Vagina (tissue), 2 donors: ENCODE data around the gene USP34. TPM values are rescaled to one million over a fixed set of nuclear protein-coding genes. Genes with fewer than 3 reads are reported as not detected.
"Not testable (repeated sequence)": the region's sequence is repeated elsewhere in the genome, so short reads cannot be mapped to it uniquely, and the experiment has no call there.

ENCODE experiments used
- DNase-seq, 2 donors: peaks; one replicate each; pipeline ENCODE4 v3.0.0-alpha.2; 2017; ENCODE audit errors: extremely low spot score in 2 of 2
- H3K27ac ChIP-seq: fragments of 200-600 bp; sonication (generic); one replicate; pipeline ENCODE4 v1.5.1; 2019
- H3K27me3 ChIP-seq: fragments of 200-600 bp; sonication (generic); one replicate; pipeline ENCODE4 v1.5.1; 2019
- H3K36me3 ChIP-seq, 2 donors: fragments of 200-600 bp; sonication (generic); one replicate each; pipeline ENCODE4 v1.5.1; 2017 to 2019
- H3K4me1 ChIP-seq: fragments of 200-600 bp; sonication (generic); one replicate; pipeline ENCODE4 v1.5.1; 2019
- H3K4me3 ChIP-seq, 2 donors: fragments of 200-600 bp; sonication (generic); 1 replicate in 1 of 2; 2 replicates in 1 of 2; pipeline ENCODE4 v1.5.1; 2016 to 2019
- H3K9me3 ChIP-seq: fragments of 200-600 bp; sonication (generic); one replicate; pipeline ENCODE4 v1.5.1; 2019
- POLR2A ChIP-seq, 2 donors: fragments of 450-650 bp; IDR thresholded peaks; one replicate each; pipeline ENCODE4 v1.6.1; 2017; ENCODE audit warnings: antibody characterized with exemption in 2 of 2, mild to moderate bottlenecking in 2 of 2, moderate library complexity in 2 of 2
- POLR2AphosphoS5 ChIP-seq, 2 donors: sonication (generic); formaldehyde crosslinking; IDR thresholded peaks; one replicate each; pipeline ENCODE4 v1.9.0; 2017; ENCODE audit warnings: antibody characterized with exemption in 2 of 2, mild to moderate bottlenecking in 2 of 2, low read depth in 1 of 2; ENCODE audit not compliant: insufficient read depth in 1 of 2
- intact Hi-C: fragments of 100-400 bp; cut with DNase I; formaldehyde crosslinking; loops from one replicate; pipeline ENCODE4 v1.15.1; 2023
- total RNA-seq: library from RNA; depleted of rRNA; stranded (reverse); fragments of >200 nt; gene quantifications from one replicate; pipeline ENCODE4 v1.2.3, GENCODE V29; 2016
- TF ChIP-seq, protein P1 (sequence below), 3 experiments: fragments of 450-650 bp in 2 of 3; fragments of 200-600 bp in 1 of 3; sonication (generic) in 1 of 3; IDR thresholded peaks; one replicate each; pipeline ENCODE4 v1.5.1; 2017 to 2019; ENCODE audit warnings: antibody characterized with exemption in 3 of 3, mild to moderate bottlenecking in 2 of 3, moderate library complexity in 2 of 3

Gene USP34
- total RNA-seq, 1 donor from 2014 or later, result 117 TPM

DNA sequence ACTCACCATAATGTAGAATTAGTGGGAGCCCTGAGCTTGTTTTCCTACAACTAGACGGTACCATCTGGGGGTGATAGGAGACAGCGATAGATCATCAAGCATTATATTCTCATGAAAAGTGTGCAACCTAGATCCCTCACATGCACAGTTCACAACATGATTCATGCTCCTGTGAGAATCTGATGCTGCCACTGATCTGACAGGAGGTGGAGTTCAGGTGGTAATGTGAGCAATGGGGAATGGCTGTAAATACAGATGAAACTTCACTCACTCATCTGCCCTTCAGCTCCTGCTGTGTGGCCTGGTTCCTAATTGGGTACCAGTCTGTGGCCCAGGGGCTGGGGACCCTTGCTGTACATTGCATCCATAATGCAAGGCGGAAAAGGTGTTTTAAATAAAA lies 60.7 kb downstream of the USP34 start:
- Histone ChIP-seq H3K9me3 (no peaks in the 10 kb centered on the region), H3K27me3 (no peaks in the 10 kb centered on the region), H3K27ac (no peak overlapping the region), H3K4me1 (peaks cover 4% of the 10 kb centered on the region), H3K4me3 (no peak overlapping the region), H3K36me3 (no peaks in the 10 kb centered on the region)
- intact Hi-C loops, result no loop called here
- DNase-seq, result no peak
- TF ChIP-seq, protein P1, sequence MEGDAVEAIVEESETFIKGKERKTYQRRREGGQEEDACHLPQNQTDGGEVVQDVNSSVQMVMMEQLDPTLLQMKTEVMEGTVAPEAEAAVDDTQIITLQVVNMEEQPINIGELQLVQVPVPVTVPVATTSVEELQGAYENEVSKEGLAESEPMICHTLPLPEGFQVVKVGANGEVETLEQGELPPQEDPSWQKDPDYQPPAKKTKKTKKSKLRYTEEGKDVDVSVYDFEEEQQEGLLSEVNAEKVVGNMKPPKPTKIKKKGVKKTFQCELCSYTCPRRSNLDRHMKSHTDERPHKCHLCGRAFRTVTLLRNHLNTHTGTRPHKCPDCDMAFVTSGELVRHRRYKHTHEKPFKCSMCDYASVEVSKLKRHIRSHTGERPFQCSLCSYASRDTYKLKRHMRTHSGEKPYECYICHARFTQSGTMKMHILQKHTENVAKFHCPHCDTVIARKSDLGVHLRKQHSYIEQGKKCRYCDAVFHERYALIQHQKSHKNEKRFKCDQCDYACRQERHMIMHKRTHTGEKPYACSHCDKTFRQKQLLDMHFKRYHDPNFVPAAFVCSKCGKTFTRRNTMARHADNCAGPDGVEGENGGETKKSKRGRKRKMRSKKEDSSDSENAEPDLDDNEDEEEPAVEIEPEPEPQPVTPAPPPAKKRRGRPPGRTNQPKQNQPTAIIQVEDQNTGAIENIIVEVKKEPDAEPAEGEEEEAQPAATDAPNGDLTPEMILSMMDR (IDR thresholded peaks at IDR 0.05), result no peak
- no peak for TF ChIP-seq POLR2A (IDR thresholded peaks at IDR 0.05)
- no peak for TF ChIP-seq POLR2AphosphoS5 (IDR thresholded peaks at IDR 0.05; ENCODE audit: insufficient read depth in 1 of 2, low read depth in 1 of 2)

DNA sequence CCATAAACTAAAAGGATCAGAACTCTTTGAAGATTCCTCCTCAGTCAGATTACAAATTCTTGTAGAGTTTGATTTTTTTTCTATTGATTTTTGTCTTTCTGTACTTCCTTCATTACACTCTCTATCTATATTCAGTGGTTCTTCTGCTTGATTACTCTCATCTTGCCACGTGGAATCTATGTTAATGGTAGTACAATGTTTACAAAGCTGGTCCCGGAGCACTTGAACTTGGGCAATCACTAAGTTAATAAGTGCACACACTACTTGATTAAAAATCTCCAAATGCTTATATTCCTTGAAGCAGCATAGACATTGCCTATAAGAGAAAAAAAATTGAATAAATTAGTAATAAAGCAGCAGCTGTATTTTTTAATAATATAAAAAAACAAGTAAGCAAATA lies 65.1 kb downstream of the USP34 start:
- Histone ChIP-seq H3K4me3 (no peak overlapping the region), H3K4me1 (no peaks in the 10 kb centered on the region), H3K9me3 (no peaks in the 10 kb centered on the region), H3K27me3 (no peaks in the 10 kb centered on the region), H3K27ac (no peak overlapping the region), H3K36me3 (peaks cover 0 to 3% of the 10 kb centered on the region in 2 donors)
- intact Hi-C loops, result no loop called here
- no peak for TF ChIP-seq POLR2AphosphoS5 (IDR thresholded peaks at IDR 0.05; ENCODE audit: insufficient read depth in 1 of 2, low read depth in 1 of 2)
- no peak for TF ChIP-seq POLR2A (IDR thresholded peaks at IDR 0.05)
- TF ChIP-seq, protein P1 (IDR thresholded peaks at IDR 0.05), result no peak
- no peak for DNase-seq

DNA sequence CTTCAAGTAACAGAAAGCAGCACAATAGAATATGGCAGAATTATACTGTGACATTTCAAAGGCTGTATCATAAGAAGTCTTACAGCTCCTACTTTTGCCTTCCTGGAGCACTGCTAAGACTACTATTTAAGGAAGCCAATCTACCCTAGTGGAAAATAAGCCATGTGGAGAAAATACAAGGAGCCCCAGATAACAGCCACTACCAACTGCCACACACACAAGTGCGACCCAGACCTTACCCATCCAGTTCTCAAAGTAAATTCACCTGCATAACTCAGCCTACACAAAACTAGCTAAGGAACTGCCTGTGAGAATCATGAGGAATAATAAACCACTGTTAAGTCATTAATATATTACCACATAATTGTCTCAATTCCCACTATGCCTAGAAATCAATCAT lies 66.4 kb downstream of the USP34 start:
- no peak for TF ChIP-seq POLR2A (IDR thresholded peaks at IDR 0.05)
- TF ChIP-seq, protein P1 (IDR thresholded peaks at IDR 0.05), result no peak
- TF ChIP-seq POLR2AphosphoS5 (IDR thresholded peaks at IDR 0.05; ENCODE audit: insufficient read depth in 1 of 2, low read depth in 1 of 2), result no peak

DNA sequence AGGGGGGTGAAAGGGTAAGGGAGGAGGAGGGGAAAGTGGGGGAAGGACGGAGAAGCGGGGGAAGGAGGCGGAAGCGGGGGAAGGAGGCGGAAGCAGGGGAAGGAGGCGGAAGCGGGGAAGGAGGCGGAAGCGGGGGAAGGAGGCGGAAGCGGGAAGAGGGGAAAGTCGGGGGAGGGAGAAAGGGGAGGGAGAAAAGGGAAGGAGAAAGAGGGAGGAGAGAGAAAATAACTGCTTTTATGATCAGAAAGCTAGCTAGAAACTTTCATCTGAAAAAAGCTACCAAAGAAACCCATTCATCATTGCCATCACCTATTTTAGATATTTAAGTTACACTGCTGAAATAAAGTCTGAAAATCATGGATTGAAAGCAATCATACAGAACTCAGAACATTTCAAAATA lies 72.5 kb downstream of the USP34 start:
- H3K27me3 ChIP-seq, result no peaks in the 10 kb centered on the region
- intact Hi-C loops, result no loop called here
- H3K4me3 ChIP-seq, result no peak overlapping the region
- H3K27ac ChIP-seq, result no peak overlapping the region
- DNase-seq, result no peak
- H3K36me3 ChIP-seq, result peaks cover 0 to 17% of the 10 kb centered on the region in 2 donors
- H3K9me3 ChIP-seq, result no peaks in the 10 kb centered on the region
- H3K4me1 ChIP-seq, result no peaks in the 10 kb centered on the region
- TF ChIP-seq, protein P1 (IDR thresholded peaks at IDR 0.05), result no peak
- no peak for TF ChIP-seq POLR2A (IDR thresholded peaks at IDR 0.05)
- TF ChIP-seq POLR2AphosphoS5 (IDR thresholded peaks at IDR 0.05; ENCODE audit: insufficient read depth in 1 of 2, low read depth in 1 of 2), result no peak

More for the DNA sequence above, 66.4 kb downstream of the USP34 start:
- Histone ChIP-seq H3K9me3 (no peaks in the 10 kb centered on the region), H3K36me3 (peaks cover 0 to 9% of the 10 kb centered on the region in 2 donors), H3K4me3 (no peak overlapping the region), H3K27ac (no peak overlapping the region), H3K4me1 (no peaks in the 10 kb centered on the region), H3K27me3 (no peaks in the 10 kb centered on the region)
- intact Hi-C loops, result no loop called here
- DNase-seq, result no peak

DNA sequence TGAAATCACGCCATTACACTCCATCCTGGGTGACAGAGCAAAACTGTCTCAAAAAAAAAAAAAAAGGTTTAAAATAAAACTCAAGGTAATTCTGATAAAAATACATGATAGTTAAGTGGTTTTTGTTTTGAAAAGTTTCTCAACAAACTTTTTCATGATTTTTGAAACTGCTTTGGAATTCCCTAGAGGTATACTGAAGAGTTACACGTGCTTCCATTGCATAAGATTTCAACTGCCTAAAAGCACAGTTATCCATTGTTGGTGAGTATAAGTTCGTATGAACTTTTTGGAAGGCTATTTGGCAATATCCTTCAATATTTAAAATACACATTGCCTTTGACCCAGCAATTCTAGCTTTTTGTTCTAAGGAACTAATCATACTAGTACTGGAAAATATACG lies 74.9 kb downstream of the USP34 start:
- TF ChIP-seq POLR2AphosphoS5 (IDR thresholded peaks at IDR 0.05; ENCODE audit: insufficient read depth in 1 of 2, low read depth in 1 of 2), result no peak
- no peak for TF ChIP-seq POLR2A (IDR thresholded peaks at IDR 0.05)
- TF ChIP-seq, protein P1 (IDR thresholded peaks at IDR 0.05), result no peak
- peaks cover 0 to 22% of the 10 kb centered on the region in 2 donors for H3K36me3 ChIP-seq
- no peaks in the 10 kb centered on the region for H3K4me1 ChIP-seq
- no peaks in the 10 kb centered on the region for H3K27me3 ChIP-seq
- no peak overlapping the region for H3K27ac ChIP-seq
- intact Hi-C loops, result no loop called here
- no peaks in the 10 kb centered on the region for H3K9me3 ChIP-seq
- no peak overlapping the region for H3K4me3 ChIP-seq
- no peak for DNase-seq

DNA sequence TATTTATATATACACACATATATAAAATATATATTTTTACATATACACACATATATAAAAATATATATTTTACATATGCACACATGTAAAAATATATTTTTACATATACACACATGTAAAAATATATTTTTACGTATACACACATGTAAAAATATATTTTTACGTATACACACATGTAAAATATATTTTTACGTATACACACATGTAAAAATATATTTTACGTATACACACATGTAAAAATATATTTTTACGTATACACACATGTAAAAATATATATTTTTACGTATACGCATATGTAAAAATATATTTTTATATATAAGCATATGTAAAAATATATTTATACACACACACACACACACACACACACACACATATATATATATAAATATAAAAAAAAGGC lies 83.3 kb downstream of the USP34 start:
- DNase-seq, H3K4me1 ChIP-seq, H3K4me3 ChIP-seq, intact Hi-C loops, H3K27ac ChIP-seq, H3K9me3 ChIP-seq, H3K27me3 ChIP-seq, H3K36me3 ChIP-seq: not testable (repeated sequence)

DNA sequence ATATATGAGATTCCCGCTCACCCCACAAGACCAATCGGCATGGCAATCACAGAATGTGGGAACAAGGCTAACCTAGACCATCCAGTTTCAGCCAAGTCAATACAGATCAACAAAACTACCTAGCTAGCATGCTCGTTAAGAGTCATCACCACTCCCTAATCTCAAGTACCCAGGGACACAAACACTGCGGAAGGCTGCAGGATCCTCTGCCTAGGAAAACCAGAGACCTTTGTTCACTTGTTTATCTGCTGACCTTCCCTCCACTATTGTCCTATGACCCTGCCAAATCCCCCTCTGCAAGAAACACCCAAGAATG lies 90.0 kb downstream of the USP34 start:
- H3K4me1 ChIP-seq, H3K27ac ChIP-seq, H3K9me3 ChIP-seq, H3K4me3 ChIP-seq, intact Hi-C loops, DNase-seq, H3K27me3 ChIP-seq: not testable (repeated sequence)
- peaks cover 0 to 24% of the 10 kb centered on the region in 2 donors for H3K36me3 ChIP-seq
